Measurements from ENCODE around the gene PPP1R2C.

PPP1R2C gene

GRCh38 chrX:42754603-42755002 lies 23.4 kb downstream of the PPP1R2C start:
- in situ Hi-C loops (cut with MboI; ENCODE audit: low sequenced_read_pairs, unreplicated experiment) = no loop called here
- DNase-seq (ENCODE audit: low spot score) = no peak
- TF ChIP-seq CTCF (IDR thresholded peaks at IDR 0.05; ENCODE audit: borderline replicate concordance, control extremely low read depth, extremely low read depth, insufficient read depth, missing control alignments) = no peak

- no peak for TF ChIP-seq CTCF (IDR thresholded peaks at IDR 0.05; ENCODE audit: borderline replicate concordance, control extremely low read depth, extremely low read depth, insufficient read depth, missing control alignments)
- DNase-seq (ENCODE audit: low spot score) = no peak
- in situ Hi-C loops (cut with MboI; ENCODE audit: low sequenced_read_pairs, unreplicated experiment) = no loop called here
Measured at GRCh38 chrX:42754115-42754514, 23.8 kb downstream of the PPP1R2C start.

- no peak for DNase-seq (ENCODE audit: low spot score)
- no peak for TF ChIP-seq CTCF (IDR thresholded peaks at IDR 0.05; ENCODE audit: borderline replicate concordance, control extremely low read depth, extremely low read depth, insufficient read depth, missing control alignments)
- in situ Hi-C loops (cut with MboI; ENCODE audit: low sequenced_read_pairs, unreplicated experiment) = no loop called here
Measured at GRCh38 chrX:42752730-42753129, 25.2 kb downstream of the PPP1R2C start.

- TF ChIP-seq CTCF (IDR thresholded peaks at IDR 0.05; ENCODE audit: borderline replicate concordance, control extremely low read depth, extremely low read depth, insufficient read depth, missing control alignments) = no peak
- DNase-seq (ENCODE audit: low spot score) = no peak
- in situ Hi-C loops (cut with MboI; ENCODE audit: low sequenced_read_pairs, unreplicated experiment) = no loop called here
Measured at GRCh38 chrX:42751573-42751972, 26.4 kb downstream of the PPP1R2C start.

- no peak for TF ChIP-seq CTCF (IDR thresholded peaks at IDR 0.05; ENCODE audit: borderline replicate concordance, control extremely low read depth, extremely low read depth, insufficient read depth, missing control alignments)
- in situ Hi-C loops (cut with MboI; ENCODE audit: low sequenced_read_pairs, unreplicated experiment) = no loop called here
- no peak for DNase-seq (ENCODE audit: low spot score)
Measured at GRCh38 chrX:42748067-42748850, 29.7 kb downstream of the PPP1R2C start.

- TF ChIP-seq CTCF (IDR thresholded peaks at IDR 0.05; ENCODE audit: borderline replicate concordance, control extremely low read depth, extremely low read depth, insufficient read depth, missing control alignments) = no peak
Measured at GRCh38 chrX:42746606-42747005, 31.4 kb downstream of the PPP1R2C start.

More at GRCh38 chrX:42746606-42747005, 31.4 kb downstream of the PPP1R2C start:
- in situ Hi-C loops (cut with MboI; ENCODE audit: low sequenced_read_pairs, unreplicated experiment) = no loop called here
- DNase-seq (ENCODE audit: low spot score) = no peak

All from GM13976 (cell line).